ENCODE measurements around the gene KYNU.
"Not testable (repeated sequence)": the region's sequence is repeated elsewhere in the genome, so short reads cannot be mapped to it uniquely, and the experiment has no call there.

Gene KYNU

GRCh38 chr2:143068094-143068493 lies 190.6 kb downstream of the KYNU start:
- no peak overlapping the region for H3K4me3 ChIP-seq (ENCODE audit: low read depth, low read length)
- in situ Hi-C loops (cut with HindIII; ENCODE audit: low sequenced_read_pairs) = no loop called here
- DNase-seq (ENCODE audit: low read depth) = no peak
- no peak for TF ChIP-seq CTCF (IDR thresholded peaks at IDR 0.05; ENCODE audit: low read depth, low read length, missing control alignments)

GRCh38 chr2:143068509-143068908 lies 191.0 kb downstream of the KYNU start:
- DNase-seq (ENCODE audit: low read depth) = no peak
- H3K4me3 ChIP-seq (ENCODE audit: low read depth, low read length) = no peak overlapping the region
- no peak for TF ChIP-seq CTCF (IDR thresholded peaks at IDR 0.05; ENCODE audit: low read depth, low read length, missing control alignments)
- in situ Hi-C loops (cut with HindIII; ENCODE audit: low sequenced_read_pairs) = no loop called here

GRCh38 chr2:143070704-143071103 lies 193.2 kb downstream of the KYNU start:
- in situ Hi-C loops (cut with HindIII; ENCODE audit: low sequenced_read_pairs) = no loop called here
- H3K4me3 ChIP-seq (ENCODE audit: low read depth, low read length) = no peak overlapping the region
- TF ChIP-seq CTCF (IDR thresholded peaks at IDR 0.05; ENCODE audit: low read depth, low read length, missing control alignments) = no peak
- DNase-seq (ENCODE audit: low read depth) = no peak

- no peak overlapping the region for H3K4me3 ChIP-seq (ENCODE audit: low read depth, low read length)
- in situ Hi-C loops (cut with HindIII; ENCODE audit: low sequenced_read_pairs) = no loop called here
- no peak for DNase-seq (ENCODE audit: low read depth)
- TF ChIP-seq CTCF (IDR thresholded peaks at IDR 0.05; ENCODE audit: low read depth, low read length, missing control alignments) = no peak
These were observed 193.9 kb downstream of the KYNU start for GRCh38 chr2:143071185-143071876.

- DNase-seq (ENCODE audit: low read depth); in situ Hi-C loops (cut with HindIII; ENCODE audit: low sequenced_read_pairs); H3K4me3 ChIP-seq (ENCODE audit: low read depth, low read length): not testable (repeated sequence)
These were observed 197.4 kb downstream of the KYNU start for GRCh38 chr2:143074913-143075312.

- H3K4me3 ChIP-seq (ENCODE audit: low read depth, low read length) = no peak overlapping the region
- no peak for TF ChIP-seq CTCF (IDR thresholded peaks at IDR 0.05; ENCODE audit: low read depth, low read length, missing control alignments)
- in situ Hi-C loops (cut with HindIII; ENCODE audit: low sequenced_read_pairs) = no loop called here
- DNase-seq (ENCODE audit: low read depth) = no peak
These were observed 198.2 kb downstream of the KYNU start for GRCh38 chr2:143075711-143076110.

GRCh38 chr2:143078104-143078503 lies 200.6 kb downstream of the KYNU start:
- no peak for TF ChIP-seq CTCF (IDR thresholded peaks at IDR 0.05; ENCODE audit: low read depth, low read length, missing control alignments)
- DNase-seq (ENCODE audit: low read depth) = no peak
- H3K4me3 ChIP-seq (ENCODE audit: low read depth, low read length) = no peak overlapping the region
- in situ Hi-C loops (cut with HindIII; ENCODE audit: low sequenced_read_pairs) = no loop called here
